MM.1S (cell line): Measurements from ENCODE around the gene ERCC6L2.

Experiments
- DNase-seq: peaks from one replicate; pipeline ENCODE4 v3.0.0-alpha.2; 2015
- H2AFZ ChIP-seq: fragments of 300-600 bp; sonication (generic); 2 replicates; pipeline ENCODE4 v1.6.0; 2016; ENCODE audit warnings: antibody characterized with exemption, low read length
- H3F3A ChIP-seq: fragments of 300-600 bp; sonication (generic); 2 replicates; pipeline ENCODE4 v1.6.1; 2016; ENCODE audit warnings: mild to moderate bottlenecking, antibody characterized with exemption, low read length, moderate library complexity, mixed read lengths; ENCODE audit not compliant: insufficient read depth
- H3K27ac ChIP-seq: fragments of 300-600 bp; sonication (generic); 2 replicates; pipeline ENCODE4 v1.5.1; 2016; ENCODE audit warnings: mild to moderate bottlenecking, low read length
- H3K27me3 ChIP-seq: fragments of 300-600 bp; sonication (generic); replicated peaks from 2 replicates; pipeline ENCODE4 v1.6.0; 2016; ENCODE audit warnings: low read length; ENCODE audit not compliant: insufficient read depth
- H3K36me3 ChIP-seq: fragments of 300-600 bp; sonication (generic); replicated peaks from 2 replicates; pipeline ENCODE4 v1.6.1; 2016; ENCODE audit warnings: mild to moderate bottlenecking, low read length, mixed read lengths; ENCODE audit not compliant: insufficient read depth
- H3K4me1 ChIP-seq: fragments of 300-600 bp; sonication (generic); 2 replicates; pipeline ENCODE4 v1.6.1; 2016; ENCODE audit warnings: low read length, mixed read lengths
- H3K4me2 ChIP-seq: fragments of 300-600 bp; sonication (generic); 2 replicates; pipeline ENCODE4 v1.6.0; 2016; ENCODE audit warnings: low read depth, low read length
- H3K4me3 ChIP-seq: fragments of 300-600 bp; sonication (generic); 2 replicates; pipeline ENCODE4 v1.5.1; 2016; ENCODE audit warnings: low read length, mixed read lengths
- H3K79me2 ChIP-seq: fragments of 300-600 bp; sonication (generic); 2 replicates; pipeline ENCODE4 v1.6.1; 2016; ENCODE audit warnings: mixed run types, low read length, mixed read lengths
- H3K9ac ChIP-seq: fragments of 300-600 bp; sonication (generic); 2 replicates; pipeline ENCODE4 v1.6.1; 2016; ENCODE audit warnings: low read length, mixed read lengths
- H3K9me2 ChIP-seq: fragments of 300-600 bp; sonication (generic); replicated peaks from 2 replicates; pipeline ENCODE4 v1.6.1; 2016; ENCODE audit warnings: mild to moderate bottlenecking, low read length, mixed read lengths; ENCODE audit not compliant: insufficient read depth
- H3K9me3 ChIP-seq: fragments of 300-600 bp; sonication (generic); replicated peaks from 2 replicates; pipeline ENCODE4 v1.6.1; 2016; ENCODE audit warnings: mild to moderate bottlenecking, low read length, mixed read lengths; ENCODE audit not compliant: insufficient read depth
- H4K20me1 ChIP-seq: fragments of 300-600 bp; sonication (generic); 2 replicates; pipeline ENCODE4 v1.6.1; 2016; ENCODE audit warnings: mild to moderate bottlenecking, low read length, moderate library complexity, mixed read lengths; ENCODE audit not compliant: insufficient read depth
- CTCF ChIP-seq: fragments of 300-600 bp; sonication (generic); IDR thresholded peaks from 2 replicates; pipeline ENCODE4 v1.5.1; 2016; ENCODE audit warnings: antibody characterized with exemption, low read length, mixed read lengths
- EZH2 ChIP-seq: fragments of 300-600 bp; sonication (generic); optimal IDR thresholded peaks from 2 replicates; pipeline ENCODE3; 2017; ENCODE audit warnings: low read depth, mild to moderate bottlenecking, antibody characterized with exemption, low read length, mixed read lengths
- EZH2phosphoT487 ChIP-seq: fragments of 300-600 bp; sonication (generic); IDR thresholded peaks from 2 replicates; pipeline ENCODE4 v1.6.1; 2018; ENCODE audit warnings: antibody characterized with exemption, low read length

The ERCC6L2 gene

GRCh38 chr9:95891067-95891671 lies 15.7 kb downstream of the ERCC6L2 start:
- Histone ChIP-seq H3F3A (no peaks in the 10 kb centered on the region), H3K27ac (no peak overlapping the region), H2AFZ (no peak overlapping the region), H3K9ac (no peak overlapping the region), H3K4me2 (no peak overlapping the region), H4K20me1 (no peaks in the 10 kb centered on the region), H3K79me2 (no peaks in the 10 kb centered on the region), H3K9me2 (no peaks in the 10 kb centered on the region), H3K9me3 (no peaks in the 10 kb centered on the region), H3K4me1 (peaks cover 2% of the 10 kb centered on the region; the same call in 1 of the 2 replicates), H3K27me3 (no peaks in the 10 kb centered on the region), H3K4me3 (no peak overlapping the region), H3K36me3 (no peaks in the 10 kb centered on the region)
- TF ChIP-seq CTCF (no peak), EZH2phosphoT487 (no peak), EZH2 (no peak)
- no peak for DNase-seq

GRCh38 chr9:95892690-95893089 lies 17.2 kb downstream of the ERCC6L2 start:
- Histone ChIP-seq H3K27me3 (no peaks in the 10 kb centered on the region), H3K9me2 (no peaks in the 10 kb centered on the region), H2AFZ (no peak overlapping the region), H3K9me3 (no peaks in the 10 kb centered on the region), H3K79me2 (no peaks in the 10 kb centered on the region), H4K20me1 (no peaks in the 10 kb centered on the region), H3K4me1 (peaks cover 8% of the 10 kb centered on the region; the same call in 1 of the 2 replicates), H3K27ac (no peak overlapping the region), H3F3A (no peaks in the 10 kb centered on the region), H3K9ac (no peak overlapping the region), H3K4me2 (no peak overlapping the region), H3K36me3 (no peaks in the 10 kb centered on the region), H3K4me3 (no peak overlapping the region)
- DNase-seq: no peak
- TF ChIP-seq EZH2: no peak
- TF ChIP-seq CTCF: no peak
- TF ChIP-seq EZH2phosphoT487: no peak

- peak; percentile 38 for DNase-seq
- no peak overlapping the region for H3K4me3 ChIP-seq
- no peaks in the 10 kb centered on the region for H3K79me2 ChIP-seq
Measured at GRCh38 chr9:95896580-95896979, 21.1 kb downstream of the ERCC6L2 start.

More at GRCh38 chr9:95896580-95896979, 21.1 kb downstream of the ERCC6L2 start:
- H3K27me3 ChIP-seq: no peaks in the 10 kb centered on the region
- H3K9me2 ChIP-seq: no peaks in the 10 kb centered on the region
- no peaks in the 10 kb centered on the region for H3K36me3 ChIP-seq
- H3K9me3 ChIP-seq: no peaks in the 10 kb centered on the region
- TF ChIP-seq EZH2 (no peak), CTCF (no peak)
- H3K4me1 ChIP-seq: peaks cover 8% of the 10 kb centered on the region; the same call in 1 of the 2 replicates
- H3F3A ChIP-seq: no peaks in the 10 kb centered on the region
- H3K4me2 ChIP-seq: peak overlapping the region; percentile 37
- H2AFZ ChIP-seq: no peak overlapping the region
- H3K9ac ChIP-seq: no peak overlapping the region
- H4K20me1 ChIP-seq: no peaks in the 10 kb centered on the region
- peak overlapping the region; percentile 29; the same call in 1 of the 2 replicates for H3K27ac ChIP-seq
